Endothelial cell (in vitro differentiated cells): ENCODE results near the gene MICAL3. TPM values are rescaled to one million over a fixed set of nuclear protein-coding genes. Genes with fewer than 3 reads are reported as not detected.

ENCODE experiments used
- DNase-seq: peaks from one replicate; pipeline ENCODE4 v3.0.0; 2021; ENCODE audit warnings: low spot score
- H3K27ac Mint-ChIP-seq: one replicate; pipeline ENCODE4 v1.8.0; 2021; ENCODE audit warnings: mixed read lengths, inconsistent platforms; ENCODE audit not compliant: unreplicated experiment
- H3K27me3 Mint-ChIP-seq: one replicate; pipeline ENCODE4 v1.8.0; 2021; ENCODE audit warnings: mild to moderate bottlenecking, moderate library complexity, mixed read lengths, inconsistent platforms; ENCODE audit not compliant: unreplicated experiment
- H3K36me3 Mint-ChIP-seq: one replicate; pipeline ENCODE4 v1.8.0; 2021; ENCODE audit warnings: mild to moderate bottlenecking, low read depth, mixed read lengths, inconsistent platforms; ENCODE audit not compliant: unreplicated experiment
- H3K4me1 Mint-ChIP-seq: one replicate; pipeline ENCODE4 v1.8.0; 2021; ENCODE audit warnings: mild to moderate bottlenecking, mixed read lengths, inconsistent platforms; ENCODE audit not compliant: unreplicated experiment
- H3K4me3 Mint-ChIP-seq: one replicate; pipeline ENCODE4 v1.8.0; 2021; ENCODE audit warnings: mild to moderate bottlenecking, mixed read lengths, inconsistent platforms; ENCODE audit not compliant: unreplicated experiment
- H3K9me3 Mint-ChIP-seq: one replicate; pipeline ENCODE4 v1.8.0; 2021; ENCODE audit warnings: mixed read lengths, inconsistent platforms; ENCODE audit not compliant: unreplicated experiment
- CTCF ChIP-seq: fragments of 200-600 bp; sonication (generic); IDR thresholded peaks from one replicate; pipeline ENCODE4 v1.5.0; 2021; ENCODE audit warnings: antibody characterized with exemption; ENCODE audit not compliant: unreplicated experiment
- total RNA-seq: library from RNA; stranded (reverse); fragmentation: NEBNext Ultra II Directional; extraction: Animal tissue kit (Norgen Biotek cat#: 25700); gene quantifications from one replicate; pipeline ENCODE4 v1.2.1, GENCODE V29; 2021; ENCODE audit not compliant: unreplicated experiment

The MICAL3 gene
- total RNA-seq, 1 donor from 2014 or later = 54.3 TPM

DNA sequence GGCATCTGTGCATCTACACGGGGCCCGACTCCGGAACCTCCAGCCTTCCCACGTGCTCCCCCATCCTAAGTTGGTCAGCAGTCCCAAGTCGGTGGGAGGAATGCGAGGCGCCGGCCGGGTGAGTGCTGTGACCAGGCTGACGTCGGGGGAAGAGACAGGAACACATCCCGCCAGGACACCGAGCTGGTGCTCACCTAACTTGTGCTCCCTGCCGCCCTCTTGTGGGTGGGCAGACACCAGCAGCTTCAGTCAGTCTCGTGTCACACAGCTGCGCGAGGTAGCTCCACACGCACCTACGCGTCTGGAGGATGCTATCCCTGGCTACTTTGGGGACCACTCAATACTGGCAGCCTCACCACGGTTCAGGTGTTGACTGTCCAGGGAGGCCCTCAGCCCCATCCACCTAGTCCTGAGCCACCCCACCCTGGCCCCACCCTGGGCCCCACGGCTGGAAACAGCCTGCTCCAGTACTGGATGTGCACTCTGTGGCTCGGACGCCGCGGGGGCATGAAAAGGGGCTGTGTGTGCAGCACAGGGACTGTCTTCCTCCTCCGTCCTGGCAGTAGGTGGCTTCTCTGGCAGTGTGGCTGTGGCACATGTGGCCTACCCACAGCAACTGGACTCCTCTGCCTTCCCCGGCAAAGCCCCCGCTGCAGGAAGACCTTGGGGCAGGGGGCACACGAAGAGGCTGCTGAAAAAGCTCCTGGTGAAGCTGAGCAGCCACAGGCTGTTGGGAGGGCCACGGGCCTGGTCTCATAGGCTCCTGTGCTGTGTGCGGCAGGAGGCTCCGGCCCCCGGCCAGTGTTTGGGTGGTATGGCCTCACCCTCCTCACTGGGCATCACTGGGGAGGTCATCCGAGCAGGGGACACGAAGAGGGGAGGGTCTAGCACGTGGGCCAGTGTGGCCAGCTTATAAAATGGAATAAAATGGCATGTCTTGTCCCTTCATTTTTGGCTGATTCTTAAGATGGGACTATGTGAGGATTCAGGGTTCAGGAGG is 238.9 kb downstream of the MICAL3 start:
- peak; percentile 68 for TF ChIP-seq CTCF
- Mint-ChIP-seq H3K4me1 (peaks cover 34% of the 10 kb centered on the region), H3K27me3 (peaks cover 16% of the 10 kb centered on the region), H3K36me3 (peaks cover 10% of the 10 kb centered on the region), H3K9me3 (no peaks in the 10 kb centered on the region), H3K27ac (peak overlapping the region; percentile 45), H3K4me3 (no peak overlapping the region)
- peak; percentile 64 for DNase-seq

DNA sequence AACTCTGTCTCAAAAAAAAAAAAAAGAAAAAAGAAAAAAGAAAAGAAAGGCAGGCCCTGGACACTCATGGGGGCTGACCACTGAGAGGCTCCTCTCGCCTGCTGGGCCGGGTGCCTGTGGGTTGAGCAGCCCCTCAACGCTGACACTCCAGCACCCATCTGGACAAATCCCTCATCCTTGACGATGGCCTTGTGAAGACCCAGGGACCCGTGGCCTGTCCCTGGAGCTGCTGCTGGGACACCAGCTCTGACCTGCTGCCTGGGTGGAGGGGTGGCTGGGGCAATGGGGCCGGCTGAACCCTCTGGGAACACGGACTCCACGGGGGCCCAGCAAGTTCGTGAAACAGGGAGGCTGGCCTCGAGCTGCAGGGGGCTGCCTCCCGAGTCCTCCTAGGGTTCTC is 239.6 kb downstream of the MICAL3 start:
- no peak overlapping the region for H3K4me3 Mint-ChIP-seq
- H3K27ac Mint-ChIP-seq = no peak overlapping the region
- H3K4me1 Mint-ChIP-seq = peaks cover 40% of the 10 kb centered on the region
- no peak for DNase-seq
- H3K27me3 Mint-ChIP-seq = peaks cover 16% of the 10 kb centered on the region
- no peak for TF ChIP-seq CTCF
- no peaks in the 10 kb centered on the region for H3K9me3 Mint-ChIP-seq
- peaks cover 10% of the 10 kb centered on the region for H3K36me3 Mint-ChIP-seq

DNA sequence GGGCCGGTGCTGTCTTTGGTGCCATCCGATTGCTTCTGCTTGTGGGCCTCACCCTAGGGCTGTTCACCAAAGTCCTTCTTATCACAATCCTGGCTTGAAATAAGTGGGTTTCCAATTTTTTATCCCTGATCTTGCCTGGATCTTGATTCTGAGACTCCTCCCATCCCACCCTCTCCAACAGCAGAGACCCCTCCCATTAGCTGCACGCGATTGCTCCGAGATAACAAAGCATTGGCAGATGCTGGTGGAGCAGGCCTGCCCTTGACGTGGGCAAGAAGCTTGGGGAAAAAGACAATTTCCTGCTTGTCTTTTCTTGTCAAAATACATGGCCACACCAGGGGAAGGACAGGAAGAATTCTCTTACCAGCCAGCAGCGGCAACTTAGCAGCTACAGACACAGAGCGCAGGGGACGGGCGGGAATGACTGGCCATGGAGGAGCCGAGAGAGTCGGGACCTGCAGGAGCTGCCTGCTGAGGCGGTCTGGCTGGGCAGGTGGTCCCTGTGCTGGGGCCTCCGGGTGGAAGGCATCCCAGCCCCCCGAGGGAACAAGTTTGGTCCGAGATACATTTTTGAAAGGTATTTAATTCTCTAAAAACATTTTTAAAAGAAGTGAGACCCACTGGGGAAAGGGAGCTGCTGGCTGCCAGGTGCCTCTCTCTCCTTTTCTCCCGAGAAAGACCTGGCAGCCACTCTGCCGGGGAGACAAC is 240.4 kb downstream of the MICAL3 start:
- no peak for DNase-seq
- Mint-ChIP-seq H3K36me3 (peaks cover 5% of the 10 kb centered on the region), H3K4me3 (no peak overlapping the region), H3K27ac (no peak overlapping the region), H3K9me3 (no peaks in the 10 kb centered on the region), H3K27me3 (peaks cover 12% of the 10 kb centered on the region), H3K4me1 (peaks cover 47% of the 10 kb centered on the region)
- no peak for TF ChIP-seq CTCF

DNA sequence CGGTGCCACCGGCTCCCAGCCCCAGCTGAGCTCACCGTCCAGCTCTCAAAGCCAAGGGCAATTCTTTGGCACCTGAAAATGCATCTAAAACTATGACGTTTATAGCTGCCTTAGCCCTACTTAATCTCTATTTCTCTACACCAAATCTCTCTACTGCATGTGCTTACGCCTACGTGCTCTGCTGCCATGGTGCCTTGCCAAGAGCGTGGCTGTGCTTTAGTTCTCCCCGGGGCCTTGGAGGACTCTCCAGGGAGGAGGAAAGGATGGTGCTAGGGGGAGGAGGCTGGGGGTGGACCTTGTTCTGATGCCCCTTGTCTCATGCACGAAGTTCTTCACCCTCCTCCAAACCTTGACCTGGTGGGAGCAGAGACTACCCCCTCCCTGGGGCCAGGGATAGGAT is 241.0 kb downstream of the MICAL3 start:
- peaks cover 12% of the 10 kb centered on the region for H3K27me3 Mint-ChIP-seq
- H3K9me3 Mint-ChIP-seq = no peaks in the 10 kb centered on the region
- H3K27ac Mint-ChIP-seq = peak overlapping the region; percentile 17
- H3K4me1 Mint-ChIP-seq = peaks cover 51% of the 10 kb centered on the region
- H3K36me3 Mint-ChIP-seq = peaks cover 5% of the 10 kb centered on the region
- no peak for DNase-seq
- H3K4me3 Mint-ChIP-seq = no peak overlapping the region
- no peak for TF ChIP-seq CTCF

DNA sequence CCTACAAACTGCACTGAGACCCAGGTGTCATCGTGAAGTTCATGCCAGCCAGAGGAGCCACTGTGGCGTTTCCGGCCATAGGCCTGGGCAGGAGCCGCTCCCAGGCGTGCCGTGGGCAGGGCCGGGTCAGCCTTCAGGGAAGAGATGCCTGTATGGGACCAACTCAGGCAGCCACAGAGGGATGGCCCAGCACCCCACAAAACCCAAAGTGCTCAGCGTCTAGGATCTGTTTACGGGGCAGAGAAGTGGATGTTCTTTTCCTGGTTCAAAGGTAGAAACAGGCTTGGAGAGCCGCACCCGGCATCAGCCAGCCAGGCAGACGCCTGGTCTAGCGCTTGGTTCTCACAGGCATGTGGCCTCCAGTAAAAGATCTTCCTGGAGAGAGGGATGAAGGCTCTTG is 241.7 kb downstream of the MICAL3 start:
- H3K27me3 Mint-ChIP-seq = peaks cover 15% of the 10 kb centered on the region

More for the DNA sequence above, 241.7 kb downstream of the MICAL3 start:
- TF ChIP-seq CTCF = no peak
- Mint-ChIP-seq H3K4me3 (peak overlapping the region; percentile 21), H3K36me3 (peaks cover 5% of the 10 kb centered on the region), H3K9me3 (no peaks in the 10 kb centered on the region), H3K4me1 (peaks cover 56% of the 10 kb centered on the region), H3K27ac (no peak overlapping the region)
- DNase-seq = no peak
